ENCODE measurements around the gene SAMD4B.
"Not testable (repeated sequence)": the region's sequence is repeated elsewhere in the genome, so short reads cannot be mapped to it uniquely, and the experiment has no call there.

The SAMD4B gene

GRCh38 chr19:39306075-39306474 lies 36.1 kb upstream of the SAMD4B start:
- no peak overlapping the region for H3K27ac ChIP-seq
- TF ChIP-seq CTCF (IDR thresholded peaks at IDR 0.05): no peak
- no peak for DNase-seq (ENCODE audit: low spot score)

GRCh38 chr19:39307046-39307821 lies 35.0 kb upstream of the SAMD4B start:
- no peak for TF ChIP-seq CTCF (IDR thresholded peaks at IDR 0.05)
- Histone ChIP-seq H3K27ac (no peak overlapping the region), H3K4me3 (peak overlapping the region; percentile 47)
- no peak for DNase-seq (ENCODE audit: low spot score)

More at GRCh38 chr19:39306075-39306474, 36.1 kb upstream of the SAMD4B start:
- H3K4me3 ChIP-seq: no peak overlapping the region

- peak overlapping the region; percentile 47 for H3K4me3 ChIP-seq
- DNase-seq (ENCODE audit: low spot score): no peak
- H3K27ac ChIP-seq: no peak overlapping the region
- no peak for TF ChIP-seq CTCF (IDR thresholded peaks at IDR 0.05)
Observed at GRCh38 chr19:39307822-39308530, 34.2 kb upstream of the SAMD4B start.

- peak overlapping the region; percentile 47 for H3K4me3 ChIP-seq
- DNase-seq (ENCODE audit: low spot score): no peak
- no peak overlapping the region for H3K27ac ChIP-seq
- TF ChIP-seq CTCF (IDR thresholded peaks at IDR 0.05): no peak
Observed at GRCh38 chr19:39308531-39309304, 33.5 kb upstream of the SAMD4B start.

GRCh38 chr19:39309305-39309670 lies 32.9 kb upstream of the SAMD4B start:
- not testable (repeated sequence) for H3K27ac ChIP-seq; DNase-seq (ENCODE audit: low spot score); H3K4me3 ChIP-seq

GRCh38 chr19:39310558-39311311 lies 31.5 kb upstream of the SAMD4B start:
- no peak for DNase-seq (ENCODE audit: low spot score)
- Histone ChIP-seq H3K4me3 (no peak overlapping the region), H3K27ac (no peak overlapping the region)
- no peak for TF ChIP-seq CTCF (IDR thresholded peaks at IDR 0.05)
